ENCODE data around the gene MYL10.
A peak's percentile ranks its signal among the peaks of the same experiment; 100 is the strongest.

The MYL10 gene

GRCh38 chr7:101629171-101629570 is at the start of gene MYL10:
Gene MYL10 (minus strand): TSS chr7:101629296. CDS start chr7:101629118, 178 bp downstream.
- no peak for DNase-seq (ENCODE audit: low spot score)

- peak; percentile 91 for DNase-seq (ENCODE audit: low spot score)
Observed at GRCh38 chr7:101678658-101679057, 49.6 kb upstream of the MYL10 start.

- peak; percentile 41 for DNase-seq (ENCODE audit: low spot score)
Observed at GRCh38 chr7:101677797-101678479, 48.8 kb upstream of the MYL10 start.

GRCh38 chr7:101677391-101677790 is 48.3 kb upstream of the MYL10 start:
- DNase-seq (ENCODE audit: low spot score): no peak

GRCh38 chr7:101676956-101677355 is 47.9 kb upstream of the MYL10 start:
- DNase-seq (ENCODE audit: low spot score): no peak

- DNase-seq (ENCODE audit: low spot score): no peak
Observed at GRCh38 chr7:101676062-101676598, 47.0 kb upstream of the MYL10 start.

GRCh38 chr7:101674439-101674838 is 45.3 kb upstream of the MYL10 start:
- DNase-seq (ENCODE audit: low spot score): no peak

GRCh38 chr7:101673951-101674350 is 44.9 kb upstream of the MYL10 start:
- DNase-seq (ENCODE audit: low spot score): no peak

- no peak for DNase-seq (ENCODE audit: low spot score)
Observed at GRCh38 chr7:101673315-101673714, 44.2 kb upstream of the MYL10 start.

- DNase-seq (ENCODE audit: low spot score): no peak
Observed at GRCh38 chr7:101671371-101672356, 42.6 kb upstream of the MYL10 start.

GRCh38 chr7:101669307-101669706 is 40.2 kb upstream of the MYL10 start:
- no peak for DNase-seq (ENCODE audit: low spot score)

- DNase-seq (ENCODE audit: low spot score): no peak
Observed at GRCh38 chr7:101668726-101669125, 39.6 kb upstream of the MYL10 start.

GRCh38 chr7:101667920-101668319 is 38.8 kb upstream of the MYL10 start:
- DNase-seq (ENCODE audit: low spot score): no peak

- no peak for DNase-seq (ENCODE audit: low spot score)
Observed at GRCh38 chr7:101667399-101667798, 38.3 kb upstream of the MYL10 start.

- DNase-seq (ENCODE audit: low spot score): peak; percentile 56
Observed at GRCh38 chr7:101666741-101667140, 37.6 kb upstream of the MYL10 start.

GRCh38 chr7:101666293-101666692 is 37.2 kb upstream of the MYL10 start:
- DNase-seq (ENCODE audit: low spot score): no peak

GRCh38 chr7:101664893-101665471 is 35.9 kb upstream of the MYL10 start:
- DNase-seq (ENCODE audit: low spot score): no peak

- no peak for DNase-seq (ENCODE audit: low spot score)
Observed at GRCh38 chr7:101664436-101664835, 35.3 kb upstream of the MYL10 start.

GRCh38 chr7:101663747-101664146 is 34.7 kb upstream of the MYL10 start:
- DNase-seq (ENCODE audit: low spot score): no peak

GRCh38 chr7:101662447-101662998 is 33.4 kb upstream of the MYL10 start:
- DNase-seq (ENCODE audit: low spot score): no peak

- DNase-seq (ENCODE audit: low spot score): no peak
Observed at GRCh38 chr7:101659706-101660105, 30.6 kb upstream of the MYL10 start.

- no peak for DNase-seq (ENCODE audit: low spot score)
Observed at GRCh38 chr7:101657171-101657570, 28.1 kb upstream of the MYL10 start.

Measured in AG08395 (cell line).